A549 (cell line): Measurements from ENCODE around the gene CDC5L. TPM values are rescaled to one million over a fixed set of nuclear protein-coding genes. Genes with fewer than 3 reads are reported as not detected.

Experiments used
- ATAC-seq, 2 experiments: fragments of 200-7000 bp in 1 of 2; fragments of >200 bp in 1 of 2; cut with Nextera tagmentation in 1 of 2; cut with Tn5 transposase in 1 of 2; 3 replicates each; pipeline versions ENCODE4 v1.8.0 to v1.9.1; 2018 to 2020; ENCODE audit warnings: mild to moderate bottlenecking in 1 of 2, moderate library complexity in 1 of 2
- CTCF ChIA-PET: fragments of 300-600 bp; sonication (Branson Sonifier 250); formaldehyde crosslinking; extraction: SDS; loops from one replicate; lab custom pipeline; 2021; ENCODE audit warnings: antibody characterized with exemption, inconsistent platforms; lab: Yijun Ruan, JAX
- POLR2A ChIA-PET: fragments of 350-600 bp; formaldehyde crosslinking; extraction: SDS; loops from one replicate; lab custom pipeline; 2021; ENCODE audit warnings: antibody characterized with exemption, inconsistent platforms; lab: Yijun Ruan, JAX
- DNase-seq, 2 experiments: peaks; one replicate each; pipeline versions ENCODE4 v3.0.0 to v3.0.0-alpha.2; 2011 to 2016; ENCODE audit warnings: low read depth in 1 of 2, low spot score in 1 of 2
- FAIRE-seq: peaks from 2 replicates; lab custom pipeline; 2011; peaks lifted over from hg19 to GRCh38; lab: Jason Lieb, UNC
- H3K27ac ChIP-seq, 2 experiments: fragments of >200 bp; sonication (Bioruptor Twin); formaldehyde crosslinking; 3 replicates each; pipeline ENCODE4 v1.5.1; 2016 to 2017
- H3K4me1 ChIP-seq: fragments of >200 bp; sonication (Bioruptor Twin); formaldehyde crosslinking; 3 replicates; pipeline ENCODE4 v1.6.1; 2016
- H3K4me2 ChIP-seq: fragments of >200 bp; sonication (Bioruptor Twin); formaldehyde crosslinking; 3 replicates; pipeline ENCODE4 v1.6.1; 2016
- H3K4me3 ChIP-seq: fragments of >200 bp; sonication (Bioruptor Twin); formaldehyde crosslinking; 3 replicates; pipeline ENCODE4 v1.5.1; 2016
- H3K9me3 ChIP-seq: fragments of >200 bp; sonication (Bioruptor Twin); formaldehyde crosslinking; 3 replicates; pipeline ENCODE4 v1.6.1; 2016
- CBX2 ChIP-seq: fragments of 200-600 bp; sonication (generic); IDR thresholded peaks from 2 replicates; pipeline ENCODE4 v1.6.1; 2016; ENCODE audit warnings: low read depth, mild to moderate bottlenecking, borderline replicate concordance
- CHD2 ChIP-seq: fragments of 150-350 bp; IDR thresholded peaks from 2 replicates; pipeline ENCODE4 v1.6.1; 2014; ENCODE audit warnings: low read length; ENCODE audit not compliant: partially characterized antibody
- EHMT2 ChIP-seq: fragments of 200-600 bp; sonication (generic); IDR thresholded peaks from 2 replicates; pipeline ENCODE4 v1.6.1; 2016; ENCODE audit warnings: antibody characterized with exemption, low read depth, mild to moderate bottlenecking, moderate library complexity
- FOSB ChIP-seq: fragments of 250-450 bp; sonication (Bioruptor Pico); IDR thresholded peaks from 2 replicates; pipeline ENCODE4 v1.5.0; 2020; ENCODE audit warnings: mild to moderate bottlenecking, moderate library complexity
- FOSL2 ChIP-seq, 2 experiments: fragments of 450-650 bp in 1 of 2; fragments of >200 bp in 1 of 2; sonication (Bioruptor Twin) in 1 of 2; formaldehyde crosslinking; IDR thresholded peaks; 2 replicates each; pipeline versions ENCODE4 v1.5.0 to v1.6.1; 2016 to 2020; ENCODE audit warnings: mild to moderate bottlenecking in 1 of 2, moderate library complexity in 1 of 2
- HDAC2 ChIP-seq: fragments of 200-600 bp; sonication (generic); IDR thresholded peaks from 2 replicates; pipeline ENCODE4 v1.6.1; 2016
- HEYL ChIP-seq: fragments of 250-450 bp; sonication (Bioruptor Pico); IDR thresholded peaks from 2 replicates; pipeline ENCODE4 v1.8.0; 2021; ENCODE audit warnings: mild to moderate bottlenecking, moderate library complexity
- HOXB13 ChIP-seq: fragments of 250-450 bp; sonication (Bioruptor Pico); IDR thresholded peaks from 2 replicates; pipeline ENCODE4 v1.5.0; 2020; ENCODE audit warnings: low read depth, mild to moderate bottlenecking, moderate library complexity
- HOXB5 ChIP-seq: fragments of 250-450 bp; sonication (Bioruptor Pico); IDR thresholded peaks from 2 replicates; pipeline ENCODE4 v1.5.0; 2020; ENCODE audit warnings: mild to moderate bottlenecking, moderate library complexity
- JUN ChIP-seq, 2 experiments: fragments of >200 bp; sonication (Bioruptor Twin); formaldehyde crosslinking; IDR thresholded peaks; 2 replicates in 1 of 2; 3 replicates in 1 of 2; pipeline ENCODE4 v1.6.1; 2016 to 2017
- KDM1A ChIP-seq: fragments of 200-600 bp; sonication (generic); IDR thresholded peaks from 2 replicates; pipeline ENCODE4 v1.6.1; 2016; ENCODE audit warnings: low read depth, mild to moderate bottlenecking
- KDM5A ChIP-seq: fragments of 200-600 bp; sonication (generic); IDR thresholded peaks from 2 replicates; pipeline ENCODE4 v1.6.1; 2016; ENCODE audit warnings: antibody characterized with exemption, mild to moderate bottlenecking
- NR3C1 ChIP-seq: fragments of >200 bp; sonication (Bioruptor Twin); formaldehyde crosslinking; IDR thresholded peaks from 3 replicates; pipeline ENCODE4 v1.6.1; 2017
- PHF8 ChIP-seq: fragments of 200-600 bp; sonication (generic); IDR thresholded peaks from 2 replicates; pipeline ENCODE4 v1.6.1; 2016; ENCODE audit warnings: low read depth, mild to moderate bottlenecking, antibody characterized with exemption, moderate library complexity, borderline replicate concordance
- POLR2AphosphoS2 ChIP-seq: conservative IDR thresholded peaks from 2 replicates; pipeline ENCODE4 v1.6.1; 2012; ENCODE audit warnings: low read length, improper control_type of control experiment, inconsistent platforms
- RAD21 ChIP-seq, 2 experiments: fragments of >200 bp in 1 of 2; sonication (Bioruptor Twin) in 1 of 2; formaldehyde crosslinking in 1 of 2; IDR thresholded peaks in 1 of 2; conservative IDR thresholded peaks in 1 of 2; 2 replicates in 1 of 2; 3 replicates in 1 of 2; pipeline ENCODE4 v1.6.1; 2012 to 2018; ENCODE audit warnings: inconsistent platforms in 1 of 2
- SREBF2 ChIP-seq: fragments of 450-650 bp; IDR thresholded peaks from 2 replicates; pipeline ENCODE4 v1.6.1; 2014; ENCODE audit warnings: mild to moderate bottlenecking, moderate library complexity
- TP53 ChIP-seq: fragments of 250-450 bp; sonication (Bioruptor Pico); IDR thresholded peaks from 2 replicates; pipeline ENCODE4 v1.5.0; 2021; ENCODE audit warnings: mild to moderate bottlenecking, moderate library complexity
- ZC3H11A ChIP-seq: fragments of 450-650 bp; IDR thresholded peaks from 2 replicates; pipeline ENCODE4 v1.6.1; 2014; ENCODE audit warnings: antibody characterized with exemption, mild to moderate bottlenecking
- ZNF302 ChIP-seq: fragments of 250-450 bp; sonication (Bioruptor Pico); IDR thresholded peaks from 2 replicates; pipeline ENCODE4 v1.9.0; 2021; ENCODE audit warnings: inconsistent platforms, mild to moderate bottlenecking, moderate library complexity
- WGBS: methylation state at CpG from one replicate; pipeline ENCODE4 v1.1.6; 2017; ENCODE audit errors: missing lambda C conversion rate; 5-methylcytosine and 5-hydroxymethylcytosine counted together
- polyA plus RNA-seq, 4 experiments: library from polyadenylated mRNA; depleted of rRNA in 3 of 4; stranded (reverse); fragments of >200 nt; fragmentation: RNase III in 1 of 4; extraction: RNeasy Plus Mini Kit Qiagen cat#74134 plus additional on column Dnase treatment in 1 of 4; gene quantifications; 2 replicates in 3 of 4; 3 replicates in 1 of 4; pipeline ENCODE4 v1.2.3, GENCODE V29; 2011 to 2017
- TF ChIP-seq, protein P1 (sequence below): fragments of >200 bp; sonication (Bioruptor Twin); formaldehyde crosslinking; IDR thresholded peaks from 3 replicates; pipeline ENCODE4 v1.6.1; 2016
- TF ChIP-seq, protein P2 (sequence below): fragments of 250-450 bp; sonication (Bioruptor Pico); IDR thresholded peaks from 2 replicates; pipeline ENCODE4 v1.5.0; 2020; ENCODE audit warnings: low read depth, mild to moderate bottlenecking, moderate library complexity
- TF ChIP-seq, protein P3 (sequence below): IDR thresholded peaks from 2 replicates; pipeline ENCODE4 v1.6.1; 2012
- TF ChIP-seq, protein P4 (sequence below): fragments of 150-350 bp; IDR thresholded peaks from 2 replicates; pipeline ENCODE4 v1.6.1; 2014; ENCODE audit warnings: low read depth, mild to moderate bottlenecking, low read length
- TF ChIP-seq, protein P5 (sequence below): IDR thresholded peaks from 2 replicates; pipeline ENCODE4 v1.6.1; 2012
- TF ChIP-seq, protein P6 (sequence below): fragments of 450-650 bp; IDR thresholded peaks from 2 replicates; pipeline ENCODE4 v1.6.1; 2014; ENCODE audit warnings: antibody characterized with exemption

The CDC5L gene
- polyA plus RNA-seq, 2 of the 4 experiments (the other 2 are of a cell fraction), result 12.8 to 20.5 TPM

DNA sequence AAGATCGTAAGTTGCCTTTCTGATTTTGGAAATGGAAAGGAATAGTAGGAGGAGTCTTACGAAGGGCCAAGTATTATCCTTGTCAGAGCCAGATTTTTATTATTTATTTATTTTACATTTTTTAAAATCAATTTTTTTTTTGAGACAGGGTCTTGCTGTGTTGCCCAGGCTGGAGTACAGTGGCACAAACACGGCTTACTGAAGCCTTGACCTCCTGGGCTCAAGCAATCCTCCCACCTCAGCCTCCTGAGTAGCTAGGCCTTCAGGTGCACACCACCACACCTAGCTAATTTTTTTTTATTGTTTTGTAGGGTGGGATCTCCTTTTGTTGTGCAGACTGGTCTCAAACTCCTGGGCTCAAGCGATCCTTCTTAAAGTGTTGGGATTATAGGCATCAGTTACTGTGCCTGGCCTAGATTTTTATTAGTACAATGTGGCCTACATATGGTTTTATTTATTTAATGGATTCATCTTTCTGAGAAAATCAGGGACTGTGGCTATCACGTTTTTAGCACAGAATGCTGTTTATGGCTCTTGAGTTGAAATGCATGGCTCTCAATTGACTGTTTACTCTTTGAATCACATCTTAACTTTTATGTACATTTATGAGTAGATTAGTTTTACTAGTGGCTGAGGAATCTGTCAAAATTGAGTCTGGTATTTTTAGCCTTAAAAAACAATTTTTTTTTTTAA is 16.7 kb downstream of the CDC5L start:
- no peak overlapping the region for H3K27ac ChIP-seq
- no peak overlapping the region for H3K4me3 ChIP-seq
- no peak overlapping the region for H3K4me2 ChIP-seq
- DNase-seq, result no peak
- CTCF ChIA-PET, result no interaction called here
- TF ChIP-seq NR3C1 (no peak), HDAC2 (no peak), HOXB13 (CRISPR knock-in tag) (no peak), CHD2 (no peak), HEYL (CRISPR knock-in tag) (no peak), JUN (IDR thresholded peaks at IDR 0.05) (no peak), CBX2 (no peak), ZNF302 (CRISPR knock-in tag) (no peak), POLR2AphosphoS2 (no peak), SREBF2 (no peak), PHF8 (no peak), TP53 (CRISPR knock-in tag) (no peak), FOSB (CRISPR knock-in tag) (no peak), HOXB5 (CRISPR knock-in tag) (no peak)
- TF ChIP-seq, protein P1, sequence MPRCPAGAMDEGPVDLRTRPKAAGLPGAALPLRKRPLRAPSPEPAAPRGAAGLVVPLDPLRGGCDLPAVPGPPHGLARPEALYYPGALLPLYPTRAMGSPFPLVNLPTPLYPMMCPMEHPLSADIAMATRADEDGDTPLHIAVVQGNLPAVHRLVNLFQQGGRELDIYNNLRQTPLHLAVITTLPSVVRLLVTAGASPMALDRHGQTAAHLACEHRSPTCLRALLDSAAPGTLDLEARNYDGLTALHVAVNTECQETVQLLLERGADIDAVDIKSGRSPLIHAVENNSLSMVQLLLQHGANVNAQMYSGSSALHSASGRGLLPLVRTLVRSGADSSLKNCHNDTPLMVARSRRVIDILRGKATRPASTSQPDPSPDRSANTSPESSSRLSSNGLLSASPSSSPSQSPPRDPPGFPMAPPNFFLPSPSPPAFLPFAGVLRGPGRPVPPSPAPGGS, result no peak
- TF ChIP-seq, protein P2, sequence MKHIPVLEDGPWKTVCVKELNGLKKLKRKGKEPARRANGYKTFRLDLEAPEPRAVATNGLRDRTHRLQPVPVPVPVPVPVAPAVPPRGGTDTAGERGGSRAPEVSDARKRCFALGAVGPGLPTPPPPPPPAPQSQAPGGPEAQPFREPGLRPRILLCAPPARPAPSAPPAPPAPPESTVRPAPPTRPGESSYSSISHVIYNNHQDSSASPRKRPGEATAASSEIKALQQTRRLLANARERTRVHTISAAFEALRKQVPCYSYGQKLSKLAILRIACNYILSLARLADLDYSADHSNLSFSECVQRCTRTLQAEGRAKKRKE (CRISPR knock-in tag), result no peak
- TF ChIP-seq, protein P3, sequence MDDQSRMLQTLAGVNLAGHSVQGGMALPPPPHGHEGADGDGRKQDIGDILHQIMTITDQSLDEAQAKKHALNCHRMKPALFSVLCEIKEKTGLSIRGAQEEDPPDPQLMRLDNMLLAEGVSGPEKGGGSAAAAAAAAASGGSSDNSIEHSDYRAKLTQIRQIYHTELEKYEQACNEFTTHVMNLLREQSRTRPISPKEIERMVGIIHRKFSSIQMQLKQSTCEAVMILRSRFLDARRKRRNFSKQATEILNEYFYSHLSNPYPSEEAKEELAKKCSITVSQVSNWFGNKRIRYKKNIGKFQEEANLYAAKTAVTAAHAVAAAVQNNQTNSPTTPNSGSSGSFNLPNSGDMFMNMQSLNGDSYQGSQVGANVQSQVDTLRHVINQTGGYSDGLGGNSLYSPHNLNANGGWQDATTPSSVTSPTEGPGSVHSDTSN, result no peak
- TF ChIP-seq, protein P4, sequence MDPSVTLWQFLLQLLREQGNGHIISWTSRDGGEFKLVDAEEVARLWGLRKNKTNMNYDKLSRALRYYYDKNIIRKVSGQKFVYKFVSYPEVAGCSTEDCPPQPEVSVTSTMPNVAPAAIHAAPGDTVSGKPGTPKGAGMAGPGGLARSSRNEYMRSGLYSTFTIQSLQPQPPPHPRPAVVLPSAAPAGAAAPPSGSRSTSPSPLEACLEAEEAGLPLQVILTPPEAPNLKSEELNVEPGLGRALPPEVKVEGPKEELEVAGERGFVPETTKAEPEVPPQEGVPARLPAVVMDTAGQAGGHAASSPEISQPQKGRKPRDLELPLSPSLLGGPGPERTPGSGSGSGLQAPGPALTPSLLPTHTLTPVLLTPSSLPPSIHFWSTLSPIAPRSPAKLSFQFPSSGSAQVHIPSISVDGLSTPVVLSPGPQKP, result no peak
- 82% methylated on average over 5 of the region's 5 CpGs for WGBS
- 0 out of 3 replicates have a peak, but pooled peaks cover 6% of the 10 kb centered on the region for H3K4me1 ChIP-seq
- no peaks in the 10 kb centered on the region for H3K9me3 ChIP-seq
- POLR2A ChIA-PET, result no interaction called here
- ATAC-seq, result no peak
- FAIRE-seq, result no peak

DNA sequence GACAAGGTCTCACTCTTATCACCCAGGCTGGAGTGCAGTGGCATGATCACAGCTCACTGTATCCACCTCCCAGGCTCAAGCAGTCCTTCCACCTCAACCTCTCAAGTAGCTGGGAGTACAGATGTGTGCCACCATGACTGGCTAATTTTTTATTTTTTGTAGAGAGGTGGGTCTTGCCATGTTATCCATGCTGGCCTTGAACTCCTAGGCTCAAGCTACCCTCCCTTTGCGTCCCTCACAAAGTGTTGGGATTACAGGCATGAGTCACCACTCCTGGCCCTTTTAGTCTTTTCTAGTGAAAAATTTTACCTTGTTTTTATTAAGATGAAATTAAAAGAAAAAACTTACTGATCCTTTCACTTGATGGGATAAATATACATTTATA is 17.2 kb downstream of the CDC5L start:
- ATAC-seq (no peak), FAIRE-seq (no peak), DNase-seq (no peak)
- CTCF ChIA-PET, result no interaction called here
- H3K27ac ChIP-seq, result no peak overlapping the region
- POLR2A ChIA-PET, result no interaction called here
- no peaks in the 10 kb centered on the region for H3K9me3 ChIP-seq
- no peak overlapping the region for H3K4me3 ChIP-seq
- 93% methylated on average over 1 of the region's 1 CpG for WGBS
- H3K4me1 ChIP-seq, result 0 out of 3 replicates have a peak, but pooled peaks cover 6% of the 10 kb centered on the region
- TF ChIP-seq ZC3H11A (no peak), KDM5A (no peak), EHMT2 (no peak), FOSL2 (IDR thresholded peaks at IDR 0.05) (no peak), FOSL2 (CRISPR knock-in tag; IDR thresholded peaks at IDR 0.05) (no peak), RAD21 (conservative IDR thresholded peaks at IDR 0.05 in 1 of 2, IDR thresholded peaks at IDR 0.05 in 1 of 2) (no peak), KDM1A (no peak)
- TF ChIP-seq, protein P5, sequence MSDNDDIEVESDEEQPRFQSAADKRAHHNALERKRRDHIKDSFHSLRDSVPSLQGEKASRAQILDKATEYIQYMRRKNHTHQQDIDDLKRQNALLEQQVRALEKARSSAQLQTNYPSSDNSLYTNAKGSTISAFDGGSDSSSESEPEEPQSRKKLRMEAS, result no peak
- TF ChIP-seq, protein P6, sequence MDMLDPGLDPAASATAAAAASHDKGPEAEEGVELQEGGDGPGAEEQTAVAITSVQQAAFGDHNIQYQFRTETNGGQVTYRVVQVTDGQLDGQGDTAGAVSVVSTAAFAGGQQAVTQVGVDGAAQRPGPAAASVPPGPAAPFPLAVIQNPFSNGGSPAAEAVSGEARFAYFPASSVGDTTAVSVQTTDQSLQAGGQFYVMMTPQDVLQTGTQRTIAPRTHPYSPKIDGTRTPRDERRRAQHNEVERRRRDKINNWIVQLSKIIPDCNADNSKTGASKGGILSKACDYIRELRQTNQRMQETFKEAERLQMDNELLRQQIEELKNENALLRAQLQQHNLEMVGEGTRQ, result no peak
- TF ChIP-seq, protein P3, result no peak
- no peak overlapping the region for H3K4me2 ChIP-seq
